BE2C (cell line): Measurements from ENCODE around the gene ZSCAN12.

Experiments used
- DNase-seq: peaks from one replicate; pipeline ENCODE4 v3.0.0-alpha.2; 2020
- H3K27me3 ChIP-seq: fragments of 250-450 bp; sonication (Bioruptor Pico); 2 replicates; pipeline ENCODE4 v1.5.1; 2020; ENCODE audit warnings: mild to moderate bottlenecking
- H3K36me3 ChIP-seq: fragments of 250-450 bp; sonication (Bioruptor Pico); 2 replicates; pipeline ENCODE4 v1.5.1; 2020; ENCODE audit warnings: mild to moderate bottlenecking
- H3K4me1 ChIP-seq: fragments of 250-450 bp; sonication (Bioruptor Pico); 2 replicates; pipeline ENCODE4 v1.5.1; 2020
- H3K4me3 ChIP-seq: 2 replicates; pipeline ENCODE4 v1.5.1; 2011; ENCODE audit warnings: low read depth, low read length
- H3K9me3 ChIP-seq: fragments of 250-450 bp; sonication (Bioruptor Pico); 2 replicates; pipeline ENCODE4 v1.5.1; 2020
- TF ChIP-seq, protein P1 (sequence below): IDR thresholded peaks from 2 replicates; pipeline ENCODE4 v1.5.1; 2012; ENCODE audit warnings: mild to moderate bottlenecking, low read depth, low read length

Gene ZSCAN12

DNA sequence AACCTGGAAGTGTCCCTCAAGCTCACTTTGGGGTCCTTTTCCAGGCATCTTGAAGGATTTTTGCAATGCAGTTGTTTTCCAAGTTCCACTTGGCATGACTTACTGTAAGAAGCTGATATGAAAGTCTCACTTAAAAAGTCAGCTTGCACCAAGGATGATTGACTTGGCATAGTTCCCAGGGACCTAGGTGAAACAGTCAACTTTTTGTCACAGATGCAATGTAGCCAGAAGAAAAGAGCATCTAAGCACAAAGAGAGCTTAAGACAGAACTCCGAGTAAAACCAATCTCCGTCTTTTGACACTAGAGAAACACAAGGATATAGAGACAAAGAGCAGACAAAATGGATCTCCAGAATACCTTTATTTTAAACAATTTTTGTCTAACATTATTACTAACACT lies 2.6 kb upstream of the ZSCAN12 start:
- Histone ChIP-seq H3K4me3 (no peak overlapping the region), H3K27me3 (no peaks in the 10 kb centered on the region), H3K36me3 (peaks cover 11% of the 10 kb centered on the region), H3K9me3 (no peaks in the 10 kb centered on the region), H3K4me1 (no peaks in the 10 kb centered on the region)
- TF ChIP-seq, protein P1, sequence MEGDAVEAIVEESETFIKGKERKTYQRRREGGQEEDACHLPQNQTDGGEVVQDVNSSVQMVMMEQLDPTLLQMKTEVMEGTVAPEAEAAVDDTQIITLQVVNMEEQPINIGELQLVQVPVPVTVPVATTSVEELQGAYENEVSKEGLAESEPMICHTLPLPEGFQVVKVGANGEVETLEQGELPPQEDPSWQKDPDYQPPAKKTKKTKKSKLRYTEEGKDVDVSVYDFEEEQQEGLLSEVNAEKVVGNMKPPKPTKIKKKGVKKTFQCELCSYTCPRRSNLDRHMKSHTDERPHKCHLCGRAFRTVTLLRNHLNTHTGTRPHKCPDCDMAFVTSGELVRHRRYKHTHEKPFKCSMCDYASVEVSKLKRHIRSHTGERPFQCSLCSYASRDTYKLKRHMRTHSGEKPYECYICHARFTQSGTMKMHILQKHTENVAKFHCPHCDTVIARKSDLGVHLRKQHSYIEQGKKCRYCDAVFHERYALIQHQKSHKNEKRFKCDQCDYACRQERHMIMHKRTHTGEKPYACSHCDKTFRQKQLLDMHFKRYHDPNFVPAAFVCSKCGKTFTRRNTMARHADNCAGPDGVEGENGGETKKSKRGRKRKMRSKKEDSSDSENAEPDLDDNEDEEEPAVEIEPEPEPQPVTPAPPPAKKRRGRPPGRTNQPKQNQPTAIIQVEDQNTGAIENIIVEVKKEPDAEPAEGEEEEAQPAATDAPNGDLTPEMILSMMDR: no peak
- no peak for DNase-seq

DNA sequence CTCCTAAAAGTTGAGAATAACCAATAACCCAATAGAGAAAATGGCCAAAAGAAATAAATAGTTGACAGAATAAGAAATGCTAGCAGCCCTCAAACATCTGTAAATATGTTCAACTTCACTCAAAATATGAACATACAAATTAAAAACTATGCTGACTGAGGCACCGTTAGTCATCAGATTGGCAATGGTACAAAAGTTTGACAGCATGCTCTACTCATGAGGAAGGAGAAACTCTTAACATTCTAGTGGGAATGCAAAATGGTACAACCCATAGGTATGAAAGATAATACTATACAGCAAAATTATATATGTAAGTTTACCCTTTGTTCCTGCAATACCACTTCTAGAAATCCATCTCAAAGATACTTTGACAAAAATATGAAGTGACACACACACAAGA lies 1.6 kb upstream of the ZSCAN12 start:
- Histone ChIP-seq H3K9me3 (no peaks in the 10 kb centered on the region), H3K27me3 (no peaks in the 10 kb centered on the region), H3K36me3 (peaks cover 21% of the 10 kb centered on the region), H3K4me1 (no peaks in the 10 kb centered on the region), H3K4me3 (no peak overlapping the region)
- TF ChIP-seq, protein P1: no peak
- DNase-seq: no peak

DNA sequence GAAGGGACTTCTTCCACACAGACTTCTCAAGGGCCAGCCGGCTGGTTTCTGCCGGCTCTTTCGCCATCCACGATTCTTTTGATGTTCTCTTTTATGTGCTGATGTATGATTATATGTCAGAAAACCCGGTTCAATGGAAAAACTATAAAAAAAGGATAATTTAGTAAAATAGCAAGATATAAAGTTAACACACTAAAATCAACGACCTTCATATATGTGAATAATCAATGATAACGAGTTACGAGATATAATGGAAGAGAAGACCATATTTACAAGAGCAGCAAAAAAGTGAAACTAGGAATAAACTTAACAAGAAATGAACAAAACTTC lies 540 bp upstream of the ZSCAN12 start:
- no peaks in the 10 kb centered on the region for H3K9me3 ChIP-seq
- H3K36me3 ChIP-seq: peaks cover 29% of the 10 kb centered on the region

DNA sequence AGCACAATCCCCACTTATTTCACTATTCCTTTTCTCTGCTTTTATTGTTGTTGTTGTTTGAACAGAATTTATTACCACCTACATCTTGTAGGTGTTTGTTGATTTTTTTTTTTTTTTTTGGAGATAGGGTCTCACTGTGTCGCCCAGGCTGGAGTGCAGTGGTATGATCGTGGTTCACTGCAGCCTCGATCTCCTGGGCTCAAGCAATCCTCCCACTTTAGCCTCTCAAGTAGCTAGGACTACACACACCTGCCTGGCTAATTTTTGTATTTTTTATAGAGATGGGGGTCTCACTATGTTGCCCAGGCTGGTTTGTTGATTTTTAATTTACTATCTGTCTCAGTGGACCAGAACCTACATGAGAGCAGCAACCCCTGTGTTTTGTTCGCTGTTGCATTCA lies 3.6 kb downstream of the ZSCAN12 start:
- H3K27me3 ChIP-seq: no peaks in the 10 kb centered on the region

More for the DNA sequence above, 540 bp upstream of the ZSCAN12 start:
- Histone ChIP-seq H3K4me3 (peak overlapping the region; percentile 99), H3K27me3 (no peaks in the 10 kb centered on the region), H3K4me1 (no peaks in the 10 kb centered on the region)
- no peak for DNase-seq
- TF ChIP-seq, protein P1: no peak

DNA sequence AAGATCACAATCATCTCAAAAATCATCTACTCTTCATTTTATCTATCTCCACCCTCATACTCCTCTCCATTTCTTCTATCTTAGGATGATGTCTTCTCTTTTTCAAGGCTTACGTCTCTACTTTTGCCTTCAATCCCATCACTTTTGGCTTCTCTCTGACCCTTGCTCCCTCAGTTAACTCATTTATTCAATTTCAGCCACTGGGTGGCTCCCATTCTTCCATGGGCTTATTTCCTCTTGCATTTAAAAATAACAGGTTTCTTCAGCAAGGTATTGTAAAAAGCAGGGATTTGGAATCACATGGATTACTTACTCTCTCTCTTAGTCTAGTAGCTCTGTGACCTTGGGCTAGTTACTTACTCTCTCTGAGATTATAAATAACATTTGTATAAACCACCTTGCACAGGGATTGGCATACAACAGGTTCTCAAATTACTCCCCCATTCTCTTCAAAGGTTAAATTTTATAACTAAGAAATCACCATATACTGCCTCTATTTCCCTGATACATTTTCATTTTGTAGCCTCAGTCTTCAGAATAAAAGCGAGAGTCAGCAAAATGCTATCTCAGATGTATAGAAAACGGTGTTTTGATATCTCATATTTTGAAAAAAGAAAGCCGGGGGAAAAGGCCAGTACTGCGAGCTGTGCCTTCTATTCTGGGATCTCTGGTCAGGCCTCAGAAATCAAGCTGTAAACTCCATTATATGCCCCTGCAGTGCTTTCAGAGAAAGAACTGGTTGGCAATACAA lies 5.5 kb downstream of the ZSCAN12 start:
- H3K9me3 ChIP-seq: no peaks in the 10 kb centered on the region
- H3K36me3 ChIP-seq: peaks cover 72% of the 10 kb centered on the region
- H3K4me1 ChIP-seq: no peaks in the 10 kb centered on the region
- no peak overlapping the region for H3K4me3 ChIP-seq
- TF ChIP-seq, protein P1: peak; percentile 37; the same call in 1 of the 2 replicates
- H3K27me3 ChIP-seq: no peaks in the 10 kb centered on the region
- DNase-seq: no peak

More for the DNA sequence above, 3.6 kb downstream of the ZSCAN12 start:
- Histone ChIP-seq H3K9me3 (no peaks in the 10 kb centered on the region), H3K4me1 (no peaks in the 10 kb centered on the region), H3K4me3 (no peak overlapping the region), H3K36me3 (peaks cover 54% of the 10 kb centered on the region)
- no peak for DNase-seq
- TF ChIP-seq, protein P1: no peak

DNA sequence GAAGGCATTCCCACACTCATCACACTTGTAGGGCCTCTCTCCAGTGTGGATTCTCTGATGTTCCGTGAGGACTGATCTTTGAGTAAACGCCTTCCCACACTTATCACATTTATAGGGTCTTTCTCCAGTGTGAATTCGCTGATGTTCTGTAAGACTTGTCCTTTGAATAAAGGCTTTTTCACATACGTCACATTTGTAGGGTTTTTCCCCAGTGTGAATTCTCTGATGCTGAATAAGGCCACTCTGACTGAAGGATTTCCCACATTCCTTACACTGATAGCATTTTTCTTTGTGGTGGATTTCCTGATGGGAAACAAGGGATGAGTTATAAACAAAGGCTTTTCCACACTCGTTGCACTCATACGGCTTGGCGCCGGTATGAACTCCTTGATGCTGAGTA lies 8.9 kb downstream of the ZSCAN12 start:
- Histone ChIP-seq H3K9me3 (no peaks in the 10 kb centered on the region), H3K4me1 (no peaks in the 10 kb centered on the region), H3K36me3 (peaks cover 56% of the 10 kb centered on the region), H3K4me3 (no peak overlapping the region), H3K27me3 (no peaks in the 10 kb centered on the region)
- TF ChIP-seq, protein P1: no peak
- DNase-seq: no peak
